ENCODE data around the gene TMEM271. TPM values are rescaled to one million over a fixed set of nuclear protein-coding genes. Genes with fewer than 3 reads are reported as not detected.

TMEM271 gene
- total and polyA plus RNA-seq, 10 donors, result not detected

DNA sequence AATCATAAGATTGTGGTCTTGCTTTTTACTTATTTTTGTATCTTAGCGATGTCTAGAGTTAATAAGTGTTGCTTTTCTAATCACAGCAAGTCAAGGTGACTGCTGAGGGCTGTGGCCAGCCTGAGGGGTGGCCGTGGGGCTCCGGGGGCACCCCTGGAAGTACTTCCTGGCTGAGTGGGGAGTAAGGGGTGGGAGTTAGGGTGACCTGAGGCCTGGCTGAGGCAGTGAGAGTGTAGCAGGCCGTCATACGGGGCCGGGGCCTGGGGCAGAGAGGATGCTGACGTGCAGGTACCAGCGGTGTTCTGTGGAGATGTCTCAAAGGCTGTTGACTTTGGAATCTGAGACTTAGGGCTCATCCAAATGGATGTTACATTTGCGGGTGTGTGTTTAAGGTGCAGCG, 47.8 kb downstream of the TMEM271 start:
- peak; percentile 63 for DNase-seq
- WGBS, 5 donors, result 74 to 91% (median 83%) methylated on average over 10 of the region's 10 CpGs
- peaks cover 4 to 100% (median 78%) of the 10 kb centered on the region in 6 donors for H3K36me3 ChIP-seq

DNA sequence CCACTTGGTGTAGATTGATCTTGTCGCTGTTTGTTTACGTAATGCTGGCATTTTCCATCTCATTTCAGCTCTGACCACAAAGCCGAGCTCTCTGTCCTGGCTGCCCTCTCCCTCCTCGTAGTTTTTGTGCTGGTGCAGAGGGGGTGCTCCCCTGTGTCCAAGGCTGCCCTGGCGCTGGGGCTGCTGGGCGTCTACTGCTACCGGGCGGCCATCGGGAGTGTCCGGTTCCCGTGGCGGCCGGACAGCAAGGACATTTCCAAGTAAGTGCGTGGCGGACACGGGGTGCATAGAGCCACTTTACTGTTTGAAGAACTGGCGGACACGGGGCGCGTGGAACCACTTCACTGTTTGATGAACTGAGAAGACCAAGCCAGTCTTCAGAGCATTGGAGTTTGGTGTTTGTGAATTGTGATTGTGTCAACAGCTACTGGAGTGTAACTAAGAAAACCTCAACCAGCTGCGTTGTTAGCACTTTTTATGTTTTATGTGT, 49.1 kb downstream of the TMEM271 start:
- Histone ChIP-seq H3K4me1 (peaks cover 0 to 16% (median 7%) of the 10 kb centered on the region in 6 donors), H3K9me3 (no peaks in the 10 kb centered on the region), H3K27ac (no peak overlapping the region), H3K36me3 (peaks cover 4 to 100% (median 82%) of the 10 kb centered on the region in 6 donors), H3K27me3 (replicated peaks in 1 of 7) (no peaks in the 10 kb centered on the region), H3K4me3 (no peak overlapping the region)
- 92 to 99% (median 95%) methylated on average over 21 of the region's 21 CpGs for WGBS, 5 donors
- intact Hi-C loops (cut with DNase I; ENCODE audit: low total_unique reads), result no loop called here
- DNase-seq, result peak; percentile 34
- TF ChIP-seq POLR2A (IDR thresholded peaks at IDR 0.05) (no peak), CTCF (IDR thresholded peaks at IDR 0.05 in 8 of 11, conservative IDR thresholded peaks at IDR 0.05 in 3 of 11) (no peak), POLR2AphosphoS5 (IDR thresholded peaks at IDR 0.05) (no peak)

More for the DNA sequence above, 47.8 kb downstream of the TMEM271 start:
- H3K9me3 ChIP-seq, result peaks cover 0 to 8% (median 0%) of the 10 kb centered on the region in 8 donors
- intact Hi-C loops (cut with DNase I; ENCODE audit: low total_unique reads), result no loop called here
- no peak overlapping the region for H3K4me3 ChIP-seq
- TF ChIP-seq POLR2AphosphoS5 (IDR thresholded peaks at IDR 0.05), result no peak
- no peak for TF ChIP-seq POLR2A (IDR thresholded peaks at IDR 0.05)
- TF ChIP-seq CTCF (IDR thresholded peaks at IDR 0.05 in 8 of 11, conservative IDR thresholded peaks at IDR 0.05 in 3 of 11), result no peak
- peak overlapping the region in 5 of 8 donors; percentile 3 to 57 (median 23) for H3K27ac ChIP-seq
- H3K4me1 ChIP-seq, result peaks cover 0 to 16% (median 7%) of the 10 kb centered on the region in 6 donors
- no peaks in the 10 kb centered on the region for H3K27me3 ChIP-seq (replicated peaks in 1 of 7)

- no peak for TF ChIP-seq POLR2AphosphoS5 (IDR thresholded peaks at IDR 0.05)
- TF ChIP-seq POLR2A (IDR thresholded peaks at IDR 0.05), result no peak
- no peak for TF ChIP-seq CTCF (IDR thresholded peaks at IDR 0.05 in 8 of 11, conservative IDR thresholded peaks at IDR 0.05 in 3 of 11)
- WGBS, 5 donors, result 94 to 98% (median 97%) methylated on average over 22 of the region's 22 CpGs
- H3K27me3 ChIP-seq (replicated peaks in 1 of 7), result no peaks in the 10 kb centered on the region
- H3K27ac ChIP-seq, result no peak overlapping the region
- intact Hi-C loops (cut with DNase I; ENCODE audit: low total_unique reads), result no loop called here
- no peak overlapping the region for H3K4me3 ChIP-seq
- peak; percentile 51 for DNase-seq
- peaks cover 0 to 16% (median 7%) of the 10 kb centered on the region in 6 donors for H3K4me1 ChIP-seq
- peaks cover 4 to 100% (median 82%) of the 10 kb centered on the region in 6 donors for H3K36me3 ChIP-seq
- no peaks in the 10 kb centered on the region for H3K9me3 ChIP-seq
Measured at GRCh38 chr4:526189-526909, 49.7 kb downstream of the TMEM271 start.

DNA sequence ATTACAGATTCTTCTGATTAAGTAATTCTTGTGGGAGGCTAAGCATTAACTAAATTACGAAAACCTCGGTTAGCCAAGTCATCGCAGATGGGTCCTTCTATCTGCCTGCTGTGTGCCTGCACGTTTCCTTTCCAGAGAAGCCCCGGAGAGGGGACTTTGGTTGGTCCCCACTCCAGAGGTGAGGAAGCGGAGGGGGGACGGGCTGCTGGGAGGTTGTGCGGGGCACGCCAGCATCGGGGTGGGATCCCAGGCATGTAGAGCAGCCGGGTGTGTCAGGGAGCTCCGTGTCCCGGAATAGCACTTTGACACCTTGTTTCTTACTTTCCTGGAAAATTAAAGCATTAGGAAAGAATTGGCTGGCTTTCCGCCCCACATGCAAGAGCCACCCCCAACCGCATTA, 50.4 kb downstream of the TMEM271 start:
- WGBS, 5 donors, result 91 to 97% (median 95%) methylated on average over 15 of the region's 15 CpGs
- no peak for TF ChIP-seq POLR2A (IDR thresholded peaks at IDR 0.05)
- no peak for TF ChIP-seq CTCF (IDR thresholded peaks at IDR 0.05 in 8 of 11, conservative IDR thresholded peaks at IDR 0.05 in 3 of 11)
- TF ChIP-seq POLR2AphosphoS5 (IDR thresholded peaks at IDR 0.05), result no peak
- peak; percentile 54 for DNase-seq
- peaks cover 4 to 100% (median 80%) of the 10 kb centered on the region in 6 donors for H3K36me3 ChIP-seq
- H3K4me1 ChIP-seq, result peaks cover 0 to 16% (median 7%) of the 10 kb centered on the region in 6 donors
- no peaks in the 10 kb centered on the region for H3K27me3 ChIP-seq (replicated peaks in 1 of 7)
- no peak overlapping the region for H3K27ac ChIP-seq
- H3K4me3 ChIP-seq, result no peak overlapping the region
- intact Hi-C loops (cut with DNase I; ENCODE audit: low total_unique reads), result no loop called here
- no peaks in the 10 kb centered on the region for H3K9me3 ChIP-seq
